ENCODE data around the gene EML2.
"Not testable (repeated sequence)": the region's sequence is repeated elsewhere in the genome, so short reads cannot be mapped to it uniquely, and the experiment has no call there.

EML2 gene

GRCh38 chr19:45615795-45616703, 23.1 kb downstream of the EML2 start:
- no peak for DNase-seq

- not testable (repeated sequence) for DNase-seq
Observed at GRCh38 chr19:45615056-45615455, 24.1 kb downstream of the EML2 start.

GRCh38 chr19:45613926-45614725, 25.1 kb downstream of the EML2 start:
- DNase-seq: peak; percentile 45

- DNase-seq: no peak
Observed at GRCh38 chr19:45608948-45609347, 30.2 kb downstream of the EML2 start.

- peak; percentile 12 for DNase-seq
Observed at GRCh38 chr19:45607071-45608029, 31.8 kb downstream of the EML2 start.

- no peak for DNase-seq
Observed at GRCh38 chr19:45601524-45602374, 37.4 kb downstream of the EML2 start, which contains the start of gene GPR4. Gene GPR4, minus strand, starts transcription at chr19:45602212. Its CDS starts 10,346 bp downstream, at chr19:45591866.

- no peak for DNase-seq
Observed at GRCh38 chr19:45601115-45601514, 38.1 kb downstream of the EML2 start.

GRCh38 chr19:45600340-45600885, 38.8 kb downstream of the EML2 start:
- DNase-seq: no peak

GRCh38 chr19:45599286-45599685, 39.9 kb downstream of the EML2 start:
- no peak for DNase-seq

- DNase-seq: no peak
Observed at GRCh38 chr19:45598267-45599001, 40.8 kb downstream of the EML2 start.

- no peak for DNase-seq
Observed at GRCh38 chr19:45597425-45598111, 41.6 kb downstream of the EML2 start.

GRCh38 chr19:45595814-45596213, 43.4 kb downstream of the EML2 start:
- no peak for DNase-seq

GRCh38 chr19:45593520-45593919, 45.7 kb downstream of the EML2 start:
- DNase-seq: no peak

GRCh38 chr19:45592366-45592765, 46.8 kb downstream of the EML2 start:
- no peak for DNase-seq

- DNase-seq: no peak
Observed at GRCh38 chr19:45591638-45592005, 47.6 kb downstream of the EML2 start.

- DNase-seq: peak; percentile 3
Observed at GRCh38 chr19:45591004-45591637, 48.1 kb downstream of the EML2 start.

GRCh38 chr19:45590300-45591003, 48.7 kb downstream of the EML2 start:
- DNase-seq: no peak

- no peak for DNase-seq
Observed at GRCh38 chr19:45589768-45590167, 49.4 kb downstream of the EML2 start.

GRCh38 chr19:45587873-45588272, 51.3 kb downstream of the EML2 start:
- DNase-seq: no peak

Data from GF-D8 (cell line).